Pons (tissue), 1 donor: ENCODE measurements around the gene AP4E1.
"Not testable (repeated sequence)": the region's sequence is repeated elsewhere in the genome, so short reads cannot be mapped to it uniquely, and the experiment has no call there.

Source experiments
- DNase-seq: peaks from one replicate; pipeline ENCODE4 v3.0.0-alpha.2; 2016; ENCODE audit warnings: low spot score

AP4E1 gene

DNA sequence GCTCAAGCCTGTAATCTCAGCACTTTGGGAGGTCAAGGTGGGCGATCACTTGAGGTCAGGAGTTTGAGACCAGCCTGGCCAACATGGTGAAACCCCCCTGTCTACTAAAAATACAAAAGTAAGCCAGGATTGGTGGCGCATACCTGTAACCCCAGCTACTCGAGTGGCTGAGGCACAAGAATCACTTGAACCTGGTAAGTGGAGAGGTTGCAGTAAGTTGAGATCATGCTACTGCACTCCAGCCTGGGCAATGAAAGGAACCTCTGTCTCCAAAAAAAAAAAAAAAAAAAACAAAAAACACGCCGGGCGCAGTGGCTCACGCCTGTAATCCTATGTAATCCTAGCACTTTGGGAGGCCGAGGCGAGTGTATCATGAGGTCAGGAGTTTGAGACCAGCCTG, 18.9 kb upstream of the AP4E1 start:
- DNase-seq, result no peak

DNA sequence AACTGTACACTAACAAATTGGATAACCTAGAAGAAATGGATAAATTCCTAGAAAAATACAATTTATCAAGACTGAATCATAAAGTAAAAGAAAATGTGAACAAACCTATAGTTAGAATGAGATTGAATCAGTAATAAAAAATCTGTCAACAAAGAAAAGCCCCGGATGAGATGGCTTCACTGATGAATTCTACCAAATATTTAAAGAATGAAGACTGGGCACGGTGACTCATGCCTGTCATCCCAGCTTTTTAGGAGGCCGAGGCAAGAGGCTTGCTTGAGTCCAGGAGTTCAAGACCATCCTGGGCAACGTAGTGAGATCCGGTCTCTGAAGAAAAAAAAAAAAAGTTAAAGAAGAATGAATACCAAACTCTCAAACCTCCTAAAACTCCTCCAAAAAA, 17.7 kb upstream of the AP4E1 start:
- DNase-seq, result no peak

DNA sequence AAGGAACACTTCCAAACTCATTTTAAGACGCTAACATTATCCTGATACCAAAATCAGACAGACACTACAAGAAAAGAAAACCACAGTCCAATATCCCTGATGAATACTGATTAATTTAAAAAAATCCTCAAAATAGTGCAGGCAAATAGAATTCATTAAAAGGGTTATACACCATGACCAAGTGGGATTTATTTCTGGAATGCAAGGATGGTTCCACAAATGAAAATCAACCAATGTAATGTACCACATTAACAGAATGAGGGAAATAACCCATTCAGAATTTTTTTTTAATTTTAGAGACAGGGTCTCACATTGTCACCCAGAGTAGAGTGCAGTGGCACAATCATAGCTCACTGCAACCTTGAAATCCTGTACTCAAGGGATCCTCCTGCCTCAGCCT, 17.3 kb upstream of the AP4E1 start:
- no peak for DNase-seq

DNA sequence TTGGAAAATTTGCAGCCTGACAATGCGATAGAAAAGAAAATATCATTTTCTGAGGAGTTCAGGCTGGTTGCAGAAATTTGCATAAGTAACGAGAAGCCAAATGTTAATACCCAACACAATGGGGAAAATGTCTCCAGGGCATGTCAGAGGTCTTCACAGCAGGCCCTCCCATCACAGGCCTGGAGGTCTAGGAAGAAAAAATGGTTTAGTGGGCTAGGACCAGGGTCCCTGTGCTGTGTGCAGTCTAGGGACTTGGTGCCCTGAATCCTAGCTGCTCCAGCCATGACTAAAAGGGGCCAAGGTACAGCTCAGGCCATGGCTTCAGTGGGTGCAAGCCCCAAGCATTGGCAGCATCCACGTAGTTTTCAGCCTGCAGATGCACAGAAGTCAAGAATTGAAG, 14.5 kb upstream of the AP4E1 start:
- no peak for DNase-seq

DNA sequence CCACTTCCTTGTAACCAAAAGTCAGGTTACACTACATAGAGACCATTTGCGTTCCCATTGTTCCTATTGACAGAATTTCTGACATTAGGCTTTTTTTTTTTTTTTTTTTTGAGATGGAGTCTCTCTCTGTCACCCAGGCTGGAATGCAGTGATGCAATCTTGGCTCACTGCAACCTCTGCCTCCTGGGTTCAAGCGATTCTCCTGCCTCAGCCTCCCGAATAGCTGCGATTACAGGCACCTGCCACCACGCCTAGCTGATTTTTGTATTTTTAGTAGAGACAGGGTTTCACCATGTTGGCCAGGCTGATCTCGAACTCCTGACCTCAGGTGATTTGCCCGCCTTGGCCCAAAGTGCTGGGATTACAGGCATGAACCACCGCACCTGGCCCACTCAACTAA, 7.1 kb upstream of the AP4E1 start:
- not testable (repeated sequence) for DNase-seq

DNA sequence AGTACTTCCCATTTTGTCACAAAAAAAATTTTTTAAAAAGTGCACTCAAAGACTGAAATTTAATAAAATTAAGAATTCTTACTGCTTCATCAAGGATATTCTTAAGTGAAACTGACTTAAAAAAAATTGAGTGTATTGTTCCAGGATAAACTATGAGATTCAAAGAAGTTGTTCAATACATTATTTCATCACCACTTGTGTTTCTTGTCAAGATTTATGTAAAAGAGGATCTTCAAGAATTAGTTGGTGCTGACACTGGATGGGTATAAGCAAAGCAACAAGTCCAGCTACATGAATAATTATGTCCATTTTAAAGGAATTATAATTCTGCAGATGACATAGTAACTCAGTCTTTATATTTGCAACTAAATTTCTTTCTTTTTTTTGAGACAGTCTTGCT, 4.3 kb upstream of the AP4E1 start:
- no peak for DNase-seq

DNA sequence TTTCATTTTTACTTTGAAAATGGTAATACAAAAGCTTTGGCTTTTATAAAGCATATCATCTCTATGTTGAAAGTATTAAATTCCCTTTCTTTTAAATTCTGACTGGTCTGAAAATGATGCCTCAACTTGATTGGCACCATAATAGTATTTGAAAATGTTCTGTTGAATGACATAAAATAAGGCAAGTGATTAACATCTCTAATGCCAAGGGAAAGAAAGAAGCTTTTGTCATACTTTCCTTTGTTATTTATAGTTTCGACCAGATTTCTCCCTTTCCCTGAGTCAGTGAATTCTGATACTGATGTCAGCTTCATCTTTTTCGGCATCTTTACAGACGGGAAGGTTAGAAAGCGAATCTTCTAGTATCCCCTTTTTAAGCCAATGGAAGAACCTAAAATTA, 3.4 kb upstream of the AP4E1 start:
- DNase-seq, result peak; percentile 62

DNA sequence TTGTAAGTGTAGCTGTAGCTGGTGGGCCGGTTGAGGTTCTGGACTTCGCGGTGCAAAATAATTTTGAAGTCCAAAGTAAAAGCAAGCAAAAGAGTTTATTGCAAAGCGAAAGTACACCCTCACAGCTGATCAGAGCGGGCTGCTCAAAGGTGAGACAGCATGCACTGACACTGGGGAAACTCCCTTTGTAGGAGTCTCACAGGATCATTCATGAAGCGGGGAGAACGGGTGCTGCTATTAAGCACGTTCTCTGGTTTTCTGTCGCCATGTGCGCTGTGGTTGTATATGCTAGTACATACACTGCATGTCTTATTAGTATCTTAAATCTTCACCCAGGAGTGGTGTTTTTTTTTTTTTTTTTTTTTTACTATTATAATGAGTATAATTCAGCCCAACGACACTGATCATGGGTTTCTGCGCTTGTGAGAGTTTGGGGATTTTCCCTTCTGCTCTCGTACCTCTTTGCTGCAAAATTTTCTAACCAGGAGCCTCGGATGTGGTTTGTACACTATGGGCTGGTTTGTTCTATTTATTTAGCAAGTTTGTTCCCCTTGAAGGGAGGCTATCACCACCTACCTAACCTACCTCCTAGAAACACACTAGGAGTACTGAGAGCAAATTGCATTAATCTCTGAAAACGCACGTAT, 1.4 kb upstream of the AP4E1 start:
- DNase-seq, result peak; percentile 17

DNA sequence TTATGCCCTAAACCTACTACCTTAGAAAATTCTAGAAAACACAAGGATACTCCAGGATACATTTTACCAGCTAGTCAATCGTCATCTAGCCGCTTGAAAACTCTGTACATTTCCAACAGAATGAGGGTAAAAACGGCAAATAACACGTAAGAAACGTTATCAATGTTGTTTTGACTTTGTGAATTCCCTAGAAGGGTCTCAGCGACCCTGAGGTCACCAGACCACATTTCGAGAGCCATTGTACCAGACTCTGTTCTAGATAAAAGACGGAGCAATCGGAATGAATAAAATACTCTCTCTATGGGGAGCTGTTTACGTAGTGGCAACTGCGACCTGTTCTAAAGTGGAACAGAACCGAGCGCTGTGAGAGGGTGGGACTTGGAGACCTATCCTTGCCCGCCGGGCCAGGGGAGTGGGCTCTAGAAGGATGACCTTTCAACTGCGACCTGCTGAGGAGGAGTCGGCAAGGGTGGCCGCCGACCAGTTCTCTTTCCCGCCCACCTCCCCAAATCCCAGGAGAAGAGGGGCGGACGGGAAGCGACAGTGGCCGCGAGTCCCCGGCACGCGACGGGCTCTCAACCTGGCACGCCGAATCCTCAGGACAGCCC, 778 bp upstream of the AP4E1 start:
- DNase-seq, result peak; percentile 64

DNA sequence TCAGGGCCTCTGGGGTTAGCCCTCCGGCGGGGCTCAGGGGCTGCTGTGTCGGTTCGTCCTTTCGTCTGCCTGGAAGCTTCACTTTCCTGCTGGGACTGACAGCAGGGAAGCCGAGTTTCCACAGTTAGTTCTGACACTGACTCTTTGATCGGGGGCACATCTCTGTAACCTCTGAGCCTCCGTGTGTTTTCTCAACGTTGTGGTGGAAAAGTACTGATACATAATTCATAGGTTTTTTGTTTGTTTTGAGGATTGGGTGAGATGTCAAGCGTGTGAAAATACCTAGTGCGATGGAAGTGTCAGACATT, 481 bp downstream of the AP4E1 start:
- peak; percentile 25 for DNase-seq

DNA sequence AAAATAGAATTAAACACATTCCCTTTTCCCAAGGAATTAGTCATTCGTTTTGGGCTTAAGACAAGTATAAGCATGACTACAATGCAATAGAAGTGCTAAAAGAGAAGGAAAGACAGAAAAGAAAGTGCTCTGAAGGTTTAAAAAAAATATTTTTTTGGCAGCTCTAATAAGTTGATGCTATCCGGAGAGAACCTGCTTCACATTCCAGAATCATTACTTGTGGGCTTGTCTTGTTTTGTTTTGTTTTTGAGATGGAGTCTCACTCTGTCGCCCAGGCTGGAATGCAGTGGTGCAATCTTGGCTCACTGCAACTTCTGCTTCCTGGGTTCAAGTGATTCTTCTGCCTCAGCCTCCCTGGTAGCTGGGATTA, 1.9 kb downstream of the AP4E1 start:
- not testable (repeated sequence) for DNase-seq

DNA sequence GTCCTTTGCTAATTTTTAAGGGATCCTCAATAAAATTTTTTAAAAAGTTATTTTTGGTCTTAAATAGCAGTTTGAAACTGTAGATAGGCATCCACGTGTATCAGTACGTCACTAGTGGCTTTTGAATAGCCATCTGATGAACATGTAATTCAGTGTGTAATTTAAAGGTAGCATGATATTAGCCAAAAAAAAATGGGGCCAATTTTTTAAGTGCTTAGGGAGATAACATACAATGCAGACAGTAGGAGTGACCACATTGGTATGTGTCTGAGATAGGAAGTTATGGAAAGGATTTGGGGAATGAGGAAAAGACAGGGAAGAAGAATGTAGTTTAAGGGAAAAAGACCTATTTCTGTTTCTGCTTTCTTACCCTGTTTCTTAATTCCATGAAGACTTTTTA, 2.5 kb downstream of the AP4E1 start:
- no peak for DNase-seq

DNA sequence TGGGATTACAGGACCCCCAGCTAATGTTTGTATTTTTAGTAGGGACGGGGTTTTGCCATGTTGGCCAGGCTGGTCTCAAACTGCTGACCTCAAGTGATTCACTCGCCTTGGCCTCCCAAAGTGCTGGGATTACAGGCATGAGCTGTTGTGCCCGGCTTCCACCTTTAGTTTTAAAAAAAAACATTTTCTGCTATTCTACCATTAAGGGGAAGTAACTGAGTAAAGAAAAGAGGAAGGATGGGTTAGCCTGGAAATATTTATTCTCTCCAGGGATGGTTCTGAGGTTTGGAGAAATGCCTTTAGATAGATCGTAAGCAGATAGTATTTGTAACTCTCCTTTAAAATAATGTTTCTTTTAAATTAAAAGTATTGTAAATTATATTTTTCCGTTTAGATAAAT, 3.1 kb downstream of the AP4E1 start:
- DNase-seq, result peak; percentile 38

DNA sequence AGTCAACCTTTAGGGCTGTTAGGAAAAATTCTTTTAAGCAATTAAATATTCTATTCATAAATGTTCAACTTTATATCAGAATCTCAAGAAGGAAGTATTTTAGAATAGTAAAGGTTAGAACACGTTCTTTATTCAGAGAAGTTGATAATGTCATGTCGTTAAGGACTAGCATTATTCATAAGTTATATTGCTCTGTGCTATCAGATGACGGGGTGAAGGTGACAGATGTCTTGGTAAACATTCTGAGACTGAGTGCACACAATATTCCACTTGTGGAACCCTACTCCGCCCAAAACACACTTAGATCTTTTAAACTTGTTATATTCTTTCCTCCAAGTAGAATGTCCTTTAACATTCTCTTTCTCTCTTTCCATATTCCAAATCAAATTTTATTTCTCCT, 7.9 kb downstream of the AP4E1 start:
- no peak for DNase-seq

DNA sequence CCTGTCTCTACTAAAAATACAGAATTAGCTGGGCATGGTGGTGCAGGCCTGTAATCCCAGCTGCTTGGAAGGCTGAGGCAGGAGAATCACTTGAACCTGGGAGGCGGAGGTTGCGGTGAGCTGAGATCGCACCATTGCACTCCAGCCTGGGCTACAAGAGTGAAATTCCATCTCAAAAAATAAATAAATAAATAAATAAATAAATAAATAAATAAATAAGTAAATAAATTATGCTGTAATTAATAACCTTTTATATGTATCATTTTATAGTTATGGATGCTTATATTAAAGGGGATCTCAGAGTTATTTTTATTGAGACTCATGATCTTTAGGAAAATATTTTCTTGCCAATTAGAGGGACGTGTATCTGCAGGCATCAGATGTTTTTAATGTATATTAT, 10.9 kb downstream of the AP4E1 start:
- DNase-seq, result not testable (repeated sequence)

DNA sequence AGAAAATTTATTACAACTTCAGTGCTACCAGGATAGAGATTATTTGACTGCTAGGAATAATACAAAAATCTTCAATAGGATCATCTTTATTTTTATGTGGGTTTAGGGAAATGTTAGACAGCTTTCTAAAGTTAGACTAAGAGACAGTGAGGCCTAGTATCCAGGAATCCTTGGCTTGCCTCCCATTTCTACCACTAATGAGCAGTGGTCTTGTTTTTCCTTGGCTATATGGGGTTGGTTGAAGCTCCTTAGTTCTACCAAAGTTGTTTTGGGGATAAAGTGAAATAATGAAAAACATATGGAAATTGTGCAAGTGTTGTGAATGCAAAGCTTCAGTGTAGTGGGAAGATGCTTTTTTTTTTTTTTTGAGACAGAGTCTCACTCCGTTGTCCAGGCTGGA, 16.8 kb downstream of the AP4E1 start:
- no peak for DNase-seq

DNA sequence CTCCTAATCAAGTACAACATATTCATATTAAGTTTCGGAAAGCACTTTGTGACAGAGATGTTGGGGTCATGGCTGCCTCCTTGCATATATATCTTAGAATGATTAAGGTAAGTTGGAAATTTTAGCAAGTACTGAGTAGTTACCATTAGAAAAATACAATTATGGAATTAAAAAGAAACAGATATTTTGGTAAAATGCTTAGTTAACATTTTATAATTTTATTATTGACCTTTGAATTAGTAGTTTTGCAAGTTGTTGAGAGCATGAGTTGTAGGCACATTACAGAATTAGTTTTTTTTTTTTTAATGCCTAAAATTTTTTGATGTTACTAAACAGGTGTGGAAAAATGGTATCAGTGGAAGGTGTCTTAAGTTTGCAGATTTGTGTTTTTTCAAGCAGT, 20.6 kb downstream of the AP4E1 start:
- DNase-seq, result no peak

DNA sequence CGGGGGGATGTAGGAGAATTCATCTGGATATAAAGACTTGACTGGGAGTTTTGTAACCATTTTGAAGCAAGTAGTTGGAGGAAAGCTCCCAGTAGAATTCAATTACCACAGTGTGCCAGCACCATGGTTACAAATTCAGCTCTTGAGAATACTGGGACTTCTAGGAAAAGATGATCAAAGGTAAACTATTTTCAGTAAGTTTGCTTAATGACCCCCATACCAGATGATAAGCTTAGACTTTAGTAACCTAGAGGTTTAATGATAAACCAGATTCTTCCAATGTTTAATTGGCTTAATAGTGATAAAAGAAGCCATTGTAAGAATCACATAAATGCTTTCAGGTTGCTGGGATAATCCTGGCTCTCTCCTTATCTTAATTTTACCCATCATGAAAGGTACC, 22.3 kb downstream of the AP4E1 start:
- DNase-seq, result no peak

DNA sequence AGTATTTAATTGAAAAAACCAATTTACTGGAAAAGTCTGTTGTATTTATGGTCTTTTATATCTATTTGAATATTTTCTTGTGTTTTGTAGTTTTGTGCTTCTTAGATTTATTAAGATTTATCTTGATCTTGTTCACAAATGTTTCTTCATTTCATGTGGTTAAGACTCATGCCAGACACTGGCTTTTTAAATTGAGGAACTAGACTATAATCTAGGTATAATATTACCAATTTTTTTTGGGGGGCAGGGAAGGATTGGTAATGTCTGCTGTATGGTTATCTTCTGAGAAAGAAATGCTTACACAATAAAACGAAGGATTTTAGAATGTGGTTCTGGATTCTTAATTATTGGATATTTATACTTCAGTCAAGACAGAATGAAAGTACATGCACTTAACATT, 24.9 kb downstream of the AP4E1 start:
- DNase-seq, result no peak

DNA sequence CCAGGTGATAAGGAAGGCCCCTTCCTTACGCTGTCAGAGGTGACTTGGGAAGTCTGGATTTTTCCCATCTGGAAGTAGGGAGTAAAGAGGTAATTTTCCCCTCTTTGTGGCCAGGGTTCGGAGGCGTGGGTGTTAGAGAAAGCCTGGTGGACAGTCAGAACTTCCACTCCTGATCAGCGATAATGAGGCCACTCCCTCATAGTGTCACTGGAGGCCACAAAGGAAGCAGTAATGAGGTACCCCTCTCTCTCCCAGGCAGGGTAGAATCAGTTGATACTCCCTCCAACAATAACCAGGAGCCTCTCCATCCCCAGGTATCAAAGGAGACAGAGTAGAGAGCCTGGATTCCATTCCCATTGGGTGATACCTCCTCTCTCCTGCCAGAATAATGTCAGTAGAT, 30.0 kb downstream of the AP4E1 start:
- no peak for DNase-seq

DNA sequence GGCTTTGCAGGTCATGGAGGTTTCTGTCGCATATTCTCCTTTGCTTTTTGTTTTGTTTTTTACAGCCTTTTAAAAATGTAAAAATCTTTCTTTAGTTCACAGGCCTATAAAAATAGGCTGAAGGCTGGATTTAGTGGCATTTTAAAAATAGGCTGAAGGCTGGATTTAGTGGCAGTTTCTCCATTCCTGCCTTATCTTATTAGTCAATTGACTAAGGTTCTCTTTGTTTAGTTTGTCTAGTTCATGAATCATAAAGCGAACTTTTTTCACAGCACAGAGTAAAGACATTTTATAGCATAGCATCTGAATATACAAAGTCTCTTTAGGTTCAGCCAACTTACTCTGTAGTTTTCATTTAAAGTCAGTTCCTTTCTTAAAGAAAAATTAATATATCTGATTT, 31.4 kb downstream of the AP4E1 start:
- DNase-seq, result no peak

DNA sequence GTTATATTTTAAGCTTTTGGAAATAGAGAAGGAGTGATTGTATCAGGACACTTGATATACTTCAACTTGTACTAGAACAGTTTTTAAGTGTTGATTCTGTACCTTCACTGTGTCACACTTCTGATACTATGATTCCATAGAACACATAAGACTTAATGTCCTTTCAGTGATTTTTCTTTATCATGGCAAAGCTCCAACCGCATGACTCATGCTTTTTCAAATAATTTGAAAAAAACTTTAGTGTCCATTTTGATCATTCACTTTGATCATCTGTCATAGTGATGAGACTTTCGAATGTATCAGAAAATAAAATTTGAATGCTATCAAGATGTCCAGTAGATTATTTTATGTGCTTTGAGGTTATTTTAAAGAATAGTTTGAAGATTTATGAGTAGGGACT, 32.0 kb downstream of the AP4E1 start:
- DNase-seq, result no peak

DNA sequence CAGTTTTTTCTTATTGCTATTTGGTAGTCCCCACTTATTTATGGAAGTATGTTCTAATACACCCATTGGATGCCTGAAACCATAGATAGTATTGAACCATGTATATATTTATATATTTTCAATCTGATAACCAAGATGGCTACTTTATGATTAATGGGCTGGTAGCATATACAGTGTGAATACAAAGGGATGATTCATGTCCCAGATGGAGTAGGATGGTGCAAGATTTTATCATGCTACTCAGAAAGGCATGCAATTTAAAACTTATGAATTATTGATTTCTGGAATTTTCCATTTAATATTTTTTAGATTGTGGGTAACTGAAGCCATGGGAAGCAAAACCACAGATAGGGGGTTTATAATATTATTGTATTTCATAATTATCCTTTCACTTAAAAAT, 35.2 kb downstream of the AP4E1 start:
- DNase-seq, result no peak

DNA sequence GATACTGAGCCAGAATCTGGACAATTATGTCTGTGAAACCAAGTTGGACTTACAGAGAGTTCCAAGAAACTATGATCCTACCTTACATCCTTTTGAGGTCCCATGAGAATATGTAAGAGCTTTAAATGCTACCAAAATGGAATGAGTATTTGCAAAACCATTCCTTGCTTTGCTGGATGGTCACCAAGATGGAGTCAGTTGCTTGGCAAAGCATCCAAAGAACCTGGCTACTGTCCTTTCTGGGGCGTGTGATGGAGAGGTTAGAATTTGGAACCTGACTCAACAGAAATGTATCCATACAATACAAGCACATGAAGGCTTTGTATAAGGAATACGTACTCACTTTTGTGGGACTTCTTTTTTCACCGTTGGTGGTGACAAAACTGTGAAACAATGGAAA, 36.2 kb downstream of the AP4E1 start:
- no peak for DNase-seq

DNA sequence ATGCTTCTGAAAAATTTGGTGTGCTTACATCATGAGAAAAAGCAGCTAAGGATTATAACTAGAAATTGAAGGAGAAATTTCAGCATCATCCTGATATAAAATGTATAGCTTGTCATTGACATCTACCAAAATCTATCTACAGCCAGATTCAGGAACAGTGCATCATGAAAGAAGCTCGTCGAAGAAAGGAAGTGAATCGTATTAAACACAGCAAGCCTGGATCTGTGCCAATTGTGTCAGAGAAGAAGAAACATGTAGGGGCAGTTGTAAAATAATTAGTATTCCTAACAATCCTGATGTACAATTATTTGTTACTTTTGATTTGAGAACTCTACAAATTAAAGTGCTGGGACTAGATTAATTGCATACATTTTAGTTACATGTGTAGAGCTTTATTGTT, 37.2 kb downstream of the AP4E1 start:
- DNase-seq, result peak; percentile 6
